HG03108 (cell line): ENCODE data around the gene CEBPZOS.
"Not testable (repeated sequence)": the region's sequence is repeated elsewhere in the genome, so short reads cannot be mapped to it uniquely, and the experiment has no call there.

Experiments used
- ATAC-seq: cut with Tn5 transposase; IDR thresholded peaks from one replicate; pipeline ENCODE4 v1.9.1; 2021; ENCODE audit warnings: moderate library complexity; ENCODE audit not compliant: unreplicated experiment

CEBPZOS gene

DNA sequence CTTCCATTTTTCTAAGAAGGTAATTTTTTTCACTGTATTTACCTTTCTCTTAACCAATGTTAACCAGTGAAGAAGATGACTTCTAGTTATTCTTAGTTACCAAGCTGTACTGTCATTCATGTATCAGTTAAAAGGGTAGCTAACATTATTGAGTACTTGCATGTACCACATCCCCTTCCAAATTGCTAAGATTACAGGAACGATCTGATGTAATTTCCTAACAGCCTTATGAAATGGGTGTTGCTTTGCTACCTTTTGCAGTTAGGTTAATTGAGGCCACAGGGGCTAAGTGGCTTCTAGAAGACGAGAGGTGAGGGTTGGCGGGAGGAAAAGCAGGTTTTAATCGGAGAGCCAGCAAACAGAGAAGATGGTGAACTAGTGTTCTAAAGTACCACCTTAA lies 6.0 kb upstream of the CEBPZOS start:
- ATAC-seq = no peak

GRCh38 chr2:37191253-37191652 lies 5.0 kb upstream of the CEBPZOS start:
- no peak for ATAC-seq

- no peak for ATAC-seq
Measured at GRCh38 chr2:37191747-37192146, 4.5 kb upstream of the CEBPZOS start.

DNA sequence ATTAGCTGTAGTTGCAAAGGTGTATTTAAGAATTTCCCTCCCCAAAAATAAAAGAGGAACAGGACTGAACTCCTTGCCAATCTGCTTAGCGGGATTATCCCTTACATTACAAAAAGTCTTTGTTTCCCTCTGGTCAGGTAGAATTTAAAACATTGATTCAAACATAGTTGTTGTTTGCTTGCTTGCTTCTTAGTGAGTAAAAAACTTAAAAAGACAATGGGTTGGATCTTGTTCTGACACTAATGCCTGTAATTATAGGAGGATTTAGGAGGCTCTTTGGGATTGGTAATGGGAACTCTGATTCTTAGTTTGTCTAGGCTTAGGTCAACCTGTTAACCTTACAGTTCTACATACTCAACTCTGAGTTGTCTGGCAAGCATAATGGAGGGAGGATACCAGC lies 3.7 kb upstream of the CEBPZOS start:
- no peak for ATAC-seq

DNA sequence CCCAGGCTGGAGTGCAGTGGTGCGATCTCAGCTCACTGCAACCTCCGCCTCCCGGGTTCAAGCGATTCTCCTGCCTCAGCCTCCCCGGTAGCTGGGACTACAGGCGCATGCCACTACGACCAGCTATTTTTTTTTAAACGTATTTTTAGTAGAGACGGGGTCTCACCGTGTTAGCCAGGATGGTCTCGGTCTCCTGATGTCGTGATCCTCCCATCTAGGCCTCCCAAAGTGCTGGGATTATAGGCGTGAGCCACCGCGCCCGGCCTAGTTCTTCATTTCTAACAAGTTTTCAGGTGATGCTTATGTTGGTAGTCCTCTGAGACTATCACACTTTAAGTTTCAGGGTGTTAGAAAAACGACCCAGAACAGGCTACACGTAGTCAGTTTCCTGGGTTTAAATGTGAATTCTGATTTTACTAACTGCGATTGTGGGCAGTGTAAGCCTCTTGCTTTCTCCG lies 405 bp upstream of the CEBPZOS start:
- ATAC-seq = not testable (repeated sequence)

GRCh38 chr2:37198681-37199065 lies 2.4 kb downstream of the CEBPZOS start:
- no peak for ATAC-seq

- no peak for ATAC-seq
Measured at GRCh38 chr2:37201208-37201607, 4.9 kb downstream of the CEBPZOS start.

GRCh38 chr2:37201766-37202165 lies 5.5 kb downstream of the CEBPZOS start:
- ATAC-seq = no peak

DNA sequence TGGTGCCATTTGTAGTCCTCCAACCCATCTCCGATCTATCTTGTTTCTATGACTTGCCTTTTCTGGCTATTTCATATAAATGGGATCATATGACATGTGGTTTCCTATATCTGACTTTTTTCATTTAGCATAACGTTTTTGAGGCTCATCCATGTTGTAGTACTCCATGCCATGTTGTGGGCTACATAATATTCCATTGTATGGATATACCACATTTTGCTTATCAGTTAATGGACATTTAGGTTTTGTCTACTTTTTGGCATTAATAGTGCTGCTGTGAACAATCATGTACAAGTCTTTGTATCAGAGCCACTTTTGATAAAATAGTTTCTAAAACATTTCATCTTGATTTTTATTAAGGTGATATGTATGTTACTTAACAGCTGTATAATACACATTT lies 7.4 kb downstream of the CEBPZOS start:
- ATAC-seq = no peak

DNA sequence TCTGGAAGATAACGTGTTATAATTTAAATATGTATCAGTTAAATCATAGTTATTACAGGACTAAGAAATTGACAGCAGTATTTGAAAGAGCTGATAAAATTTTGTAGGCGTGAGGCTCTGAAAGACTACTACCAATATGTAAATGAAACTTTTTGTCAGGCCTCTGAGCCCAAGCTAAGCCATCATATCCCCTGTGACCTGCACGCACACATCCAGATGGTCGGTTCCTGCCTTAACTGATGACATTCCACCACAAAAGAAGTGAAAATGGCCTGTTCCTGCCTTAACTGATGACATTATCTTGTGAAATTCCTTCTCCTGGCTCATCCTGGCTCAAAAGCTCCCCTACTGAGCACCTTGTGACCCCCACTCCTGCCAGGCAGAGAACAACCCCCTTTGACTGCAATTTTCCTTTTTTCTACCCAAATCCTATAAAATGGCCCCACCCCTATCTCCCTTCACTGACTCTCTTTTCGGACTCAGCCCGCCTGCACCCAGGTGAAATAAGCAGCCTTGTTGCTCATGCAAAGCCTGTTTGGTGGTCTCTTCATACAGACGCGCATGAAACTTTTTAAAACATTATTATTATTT lies 8.9 kb downstream of the CEBPZOS start:
- not testable (repeated sequence) for ATAC-seq

DNA sequence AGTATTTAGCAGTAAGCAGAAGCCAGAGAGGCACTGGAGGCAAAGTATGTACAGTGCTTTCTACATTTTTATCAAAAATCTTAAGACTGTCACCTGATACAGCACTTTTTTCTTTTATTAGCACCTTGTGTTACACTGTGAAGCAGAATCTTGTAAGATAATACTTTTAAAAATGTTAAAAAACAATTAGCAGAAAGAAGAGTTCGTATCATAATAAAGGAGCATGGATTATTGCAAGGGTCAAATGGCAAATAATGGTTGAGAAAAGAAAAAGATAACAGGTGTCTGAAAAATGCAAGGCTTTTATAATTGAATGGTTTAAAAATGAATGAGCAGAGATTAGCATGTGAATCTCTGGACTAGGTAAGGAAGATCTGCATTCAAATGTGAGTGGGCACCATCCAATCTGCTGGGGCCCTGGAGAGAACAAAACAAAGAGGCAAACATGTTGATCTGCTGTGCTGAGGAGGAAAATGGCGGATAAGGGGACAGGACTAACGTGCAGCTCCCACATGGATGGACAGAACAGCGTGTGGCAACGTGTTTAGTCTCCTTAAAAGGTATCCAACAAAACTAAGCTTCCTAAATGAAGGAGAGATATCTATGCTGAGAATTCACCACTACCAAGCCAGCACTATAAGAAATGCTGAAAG lies 9.5 kb downstream of the CEBPZOS start:
- ATAC-seq = no peak

GRCh38 chr2:37206760-37207159 lies 10.5 kb downstream of the CEBPZOS start:
- not testable (repeated sequence) for ATAC-seq

DNA sequence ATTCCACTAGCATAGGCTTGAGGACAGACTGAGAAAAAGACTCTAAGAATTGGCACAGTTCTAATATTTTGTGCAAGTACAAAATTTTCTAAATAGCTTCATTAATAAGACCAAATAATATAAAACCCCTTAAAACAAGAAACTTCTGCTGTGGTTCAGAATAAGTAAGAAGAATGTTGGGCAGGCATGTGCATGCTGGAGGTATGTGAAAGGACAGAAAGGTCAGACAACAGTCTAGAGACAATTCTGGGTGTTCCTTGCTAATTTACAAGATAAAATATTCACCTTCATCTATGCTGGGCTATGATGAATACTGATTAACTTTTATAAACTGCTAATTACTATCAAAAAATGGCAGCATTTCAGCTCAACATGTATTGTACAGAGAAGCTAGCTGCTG lies 14.9 kb downstream of the CEBPZOS start:
- no peak for ATAC-seq

- no peak for ATAC-seq
Measured at GRCh38 chr2:37211939-37212338, 15.6 kb downstream of the CEBPZOS start.

DNA sequence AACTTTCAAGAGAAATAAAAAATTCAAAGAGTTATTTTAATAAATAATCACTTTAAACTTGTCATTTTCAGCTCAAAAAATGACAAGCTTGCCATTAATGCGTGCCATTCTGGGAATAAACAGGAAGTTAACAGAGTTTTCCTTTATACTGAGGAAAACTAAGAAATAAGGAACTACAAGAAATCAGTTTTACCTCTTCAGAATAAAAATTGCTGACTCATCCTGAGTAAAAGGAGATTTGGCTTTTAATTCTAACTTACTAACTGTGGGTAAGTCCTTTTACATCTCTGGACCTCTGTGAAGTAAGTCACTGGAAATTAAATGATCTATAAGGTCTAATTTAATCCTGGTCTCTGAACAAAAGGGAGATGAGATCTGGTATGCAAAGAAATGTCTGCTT lies 19.0 kb downstream of the CEBPZOS start:
- no peak for ATAC-seq

- ATAC-seq = no peak
Measured at GRCh38 chr2:37219046-37219445, 22.8 kb downstream of the CEBPZOS start.

DNA sequence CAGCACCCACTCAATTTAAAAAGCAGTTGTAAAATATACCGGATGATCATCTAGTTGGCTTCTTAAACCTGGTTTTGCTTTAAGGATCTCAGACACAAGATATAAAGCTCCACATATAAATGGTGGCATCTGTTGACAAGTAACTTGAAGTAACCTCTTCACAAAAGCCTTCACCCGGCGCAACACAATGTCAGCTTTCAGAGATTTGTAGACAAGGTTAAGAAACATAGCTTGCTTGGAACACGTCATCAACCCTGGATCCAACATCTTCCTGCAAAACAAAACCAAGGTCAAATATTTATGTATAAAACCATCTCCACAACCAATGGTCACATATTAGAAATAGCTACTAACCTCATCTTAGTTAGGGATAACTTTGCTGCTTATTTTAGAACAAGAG lies 26.8 kb downstream of the CEBPZOS start:
- ATAC-seq = no peak

GRCh38 chr2:37224063-37224462 lies 27.8 kb downstream of the CEBPZOS start:
- ATAC-seq = no peak

DNA sequence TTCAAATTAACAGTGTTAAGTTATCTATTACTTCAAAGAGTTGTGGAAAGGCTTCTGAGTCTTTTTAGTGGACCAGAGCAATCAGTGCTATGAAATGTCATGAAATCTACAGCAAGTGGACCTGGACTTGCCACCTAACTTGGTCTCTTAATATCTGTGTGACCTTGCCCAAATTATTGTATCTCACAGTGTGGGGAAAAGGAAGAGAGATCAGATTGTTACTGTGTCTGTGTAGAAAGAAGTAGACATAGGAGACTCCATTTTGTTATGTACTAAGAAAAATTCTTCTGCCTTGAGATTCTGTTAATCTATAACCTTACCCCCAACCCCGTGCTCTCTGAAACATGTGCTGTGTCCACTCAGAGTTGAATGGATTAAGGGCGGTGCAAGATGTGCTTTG lies 28.8 kb downstream of the CEBPZOS start:
- not testable (repeated sequence) for ATAC-seq

DNA sequence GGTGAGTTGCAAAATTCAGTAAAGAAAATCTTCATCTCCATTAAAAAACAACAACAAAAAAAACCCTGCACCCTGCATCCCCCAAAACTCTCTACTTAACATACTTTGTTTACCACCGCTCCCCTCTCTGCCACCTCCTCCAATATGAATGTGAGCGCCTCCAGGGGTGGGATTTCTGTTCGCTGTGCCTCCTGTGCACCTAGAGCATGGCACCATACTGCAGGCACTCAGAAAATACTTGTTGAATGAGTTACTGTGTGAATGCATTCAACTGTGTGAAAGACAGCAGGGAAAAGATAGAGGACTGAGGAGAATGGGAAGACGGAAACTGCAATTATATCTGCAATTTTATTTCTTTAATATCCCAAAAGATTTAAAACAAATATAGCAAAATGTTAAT lies 30.6 kb downstream of the CEBPZOS start:
- no peak for ATAC-seq

- ATAC-seq = no peak
Measured at GRCh38 chr2:37228788-37229187, 32.5 kb downstream of the CEBPZOS start.

- ATAC-seq = no peak
Measured at GRCh38 chr2:37230581-37230980, 34.3 kb downstream of the CEBPZOS start.
